OCI-LY3 (cell line): ENCODE results near the gene HDAC8.

Source experiments
- CTCF ChIP-seq: fragments of 200-600, 300-600 bp; sonication (generic); IDR thresholded peaks from 2 replicates; pipeline ENCODE4 v1.5.1; 2014; ENCODE audit warnings: antibody characterized with exemption, low read length, low read depth
- EZH2phosphoT487 ChIP-seq: fragments of 200-600 bp; shearing (Covaris generic); IDR thresholded peaks from 2 replicates; pipeline ENCODE4 v1.6.1; 2018; ENCODE audit warnings: antibody characterized with exemption, mixed run types, low read depth

- TF ChIP-seq CTCF, result no peak
- no peak for TF ChIP-seq EZH2phosphoT487
Measured at GRCh38 chrX:72467135-72467534, 105.5 kb downstream of the HDAC8 start.
